ENCODE measurements around the gene TRIM10. TPM values are rescaled to one million over a fixed set of nuclear protein-coding genes. Genes with fewer than 3 reads are reported as not detected.
"Not testable (repeated sequence)": the region's sequence is repeated elsewhere in the genome, so short reads cannot be mapped to it uniquely, and the experiment has no call there.

TRIM10 gene
- total and polyA plus RNA-seq, 11 donors: not detected

DNA sequence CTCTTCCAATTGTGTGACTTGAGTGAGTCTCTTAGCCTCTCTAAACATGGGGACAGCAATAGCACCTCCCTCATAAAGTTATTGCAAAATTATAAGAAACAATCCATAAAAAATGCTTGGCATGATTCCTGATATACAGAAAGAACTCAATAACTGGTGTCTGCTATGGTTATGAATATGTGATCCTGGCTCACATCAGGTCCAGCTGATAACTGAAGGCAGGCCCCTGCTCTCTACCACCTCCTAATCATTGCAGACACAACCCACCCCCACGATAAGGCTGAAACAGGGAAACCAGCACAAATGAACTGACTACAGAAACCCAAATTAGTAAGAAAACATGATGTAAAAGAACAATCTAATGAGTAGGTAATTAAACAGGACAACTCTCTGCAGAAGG, 7.7 kb upstream of the TRIM10 start:
- ATAC-seq (no peak), DNase-seq (no peak)
- peaks cover 10 to 73% (median 41%) of the 10 kb centered on the region in 9 donors for H3K27me3 ChIP-seq
- H3K4me1 ChIP-seq: peaks cover 0 to 9% (median 0%) of the 10 kb centered on the region in 12 donors
- H3K27ac ChIP-seq: no peak overlapping the region
- no peaks in the 10 kb centered on the region for H3K36me3 ChIP-seq
- no peaks in the 10 kb centered on the region for H3K9me3 ChIP-seq
- WGBS, 4 donors: 43 to 67% (median 48%) methylated on average over 1 of the region's 1 CpG
- intact Hi-C loops (cut with DNase I): loop anchor here in 1 of 10 donors (2.0 kb wide), 1 partner anchor 320 kb away; no protein-coding TSS in a partner anchor
- TF ChIP-seq, protein P1, sequence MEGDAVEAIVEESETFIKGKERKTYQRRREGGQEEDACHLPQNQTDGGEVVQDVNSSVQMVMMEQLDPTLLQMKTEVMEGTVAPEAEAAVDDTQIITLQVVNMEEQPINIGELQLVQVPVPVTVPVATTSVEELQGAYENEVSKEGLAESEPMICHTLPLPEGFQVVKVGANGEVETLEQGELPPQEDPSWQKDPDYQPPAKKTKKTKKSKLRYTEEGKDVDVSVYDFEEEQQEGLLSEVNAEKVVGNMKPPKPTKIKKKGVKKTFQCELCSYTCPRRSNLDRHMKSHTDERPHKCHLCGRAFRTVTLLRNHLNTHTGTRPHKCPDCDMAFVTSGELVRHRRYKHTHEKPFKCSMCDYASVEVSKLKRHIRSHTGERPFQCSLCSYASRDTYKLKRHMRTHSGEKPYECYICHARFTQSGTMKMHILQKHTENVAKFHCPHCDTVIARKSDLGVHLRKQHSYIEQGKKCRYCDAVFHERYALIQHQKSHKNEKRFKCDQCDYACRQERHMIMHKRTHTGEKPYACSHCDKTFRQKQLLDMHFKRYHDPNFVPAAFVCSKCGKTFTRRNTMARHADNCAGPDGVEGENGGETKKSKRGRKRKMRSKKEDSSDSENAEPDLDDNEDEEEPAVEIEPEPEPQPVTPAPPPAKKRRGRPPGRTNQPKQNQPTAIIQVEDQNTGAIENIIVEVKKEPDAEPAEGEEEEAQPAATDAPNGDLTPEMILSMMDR (IDR thresholded peaks at IDR 0.05): no peak
- TF ChIP-seq POLR2A (IDR thresholded peaks at IDR 0.05): no peak
- no peak overlapping the region for H3K4me3 ChIP-seq

DNA sequence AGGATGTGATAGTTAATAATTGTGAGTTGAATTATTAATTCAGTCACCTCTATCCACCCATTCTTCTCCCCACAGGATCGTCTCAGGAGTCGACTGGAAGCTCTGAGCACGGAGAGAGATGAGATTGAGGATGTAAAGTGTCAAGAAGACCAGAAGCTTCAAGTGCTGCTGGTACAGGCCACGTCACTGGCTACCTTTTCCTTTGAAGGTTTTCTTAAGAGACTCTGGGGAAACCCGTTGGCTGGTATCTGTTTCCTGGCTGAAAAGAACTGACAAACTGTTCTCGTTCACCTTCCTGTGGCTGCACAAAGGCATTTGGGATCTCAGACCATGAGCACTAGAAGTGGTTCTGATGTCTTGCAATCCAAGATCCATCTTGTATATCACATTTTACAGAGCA, 6.1 kb upstream of the TRIM10 start:
- no peak overlapping the region for H3K4me3 ChIP-seq
- peaks cover 0 to 7% (median 0%) of the 10 kb centered on the region in 12 donors for H3K4me1 ChIP-seq
- ATAC-seq (no peak), DNase-seq (no peak)
- H3K27me3 ChIP-seq: peaks cover 4 to 65% (median 28%) of the 10 kb centered on the region in 9 donors
- H3K27ac ChIP-seq: no peak overlapping the region
- intact Hi-C loops (cut with DNase I): no loop called here
- no peaks in the 10 kb centered on the region for H3K36me3 ChIP-seq
- WGBS, 4 donors: 49 to 61% (median 57%) methylated on average over 6 of the region's 6 CpGs
- TF ChIP-seq POLR2A (IDR thresholded peaks at IDR 0.05): no peak
- TF ChIP-seq, protein P1 (IDR thresholded peaks at IDR 0.05): no peak
- H3K9me3 ChIP-seq: no peaks in the 10 kb centered on the region

DNA sequence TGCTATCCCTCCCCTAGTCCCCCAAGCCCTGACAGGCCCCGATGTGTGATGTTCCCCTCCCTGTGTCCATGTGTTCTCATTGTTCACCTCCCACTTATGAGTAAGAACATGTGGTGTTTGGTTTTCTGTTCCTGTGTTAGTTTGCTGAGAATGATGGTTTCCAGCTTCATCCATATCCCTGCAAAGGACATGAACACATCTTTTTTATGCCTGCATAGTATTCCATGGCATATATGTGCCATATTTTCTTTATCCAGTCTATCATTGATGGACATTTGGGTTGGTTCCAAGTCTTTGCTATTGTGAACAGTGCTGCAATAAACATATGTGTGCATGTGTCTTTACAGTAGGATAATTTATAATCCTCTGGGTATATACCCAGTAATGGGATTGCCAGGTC, 4.2 kb upstream of the TRIM10 start:
- H3K27ac ChIP-seq; H3K36me3 ChIP-seq; intact Hi-C loops (cut with DNase I); H3K4me3 ChIP-seq; DNase-seq; ATAC-seq; H3K4me1 ChIP-seq; H3K9me3 ChIP-seq: not testable (repeated sequence)
- 86 to 95% (median 90%) methylated on average over 1 of the region's 1 CpG for WGBS, 4 donors
- H3K27me3 ChIP-seq: peaks cover 0 to 46% (median 10%) of the 10 kb centered on the region in 9 donors

DNA sequence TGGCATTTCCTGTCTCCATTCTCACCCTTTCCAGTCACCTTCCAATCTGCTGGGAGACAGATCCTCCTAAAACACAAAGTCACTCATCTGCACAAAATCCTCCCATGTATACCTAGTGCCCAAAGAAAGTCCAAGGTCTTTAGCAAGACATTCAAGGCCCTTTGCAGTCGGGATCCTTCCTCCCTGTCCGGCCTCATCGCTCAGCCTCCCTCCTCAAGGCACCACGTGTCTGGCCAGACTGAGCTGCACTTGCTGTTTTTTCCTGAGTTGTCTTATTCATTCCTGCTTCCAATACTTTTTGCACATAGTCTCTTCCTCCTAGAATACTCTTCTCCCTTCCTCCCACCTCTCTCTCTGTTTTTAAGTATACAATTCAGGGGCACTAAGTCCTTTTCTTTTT, 3.7 kb upstream of the TRIM10 start:
- ATAC-seq (no peak), DNase-seq (no peak)
- TF ChIP-seq, protein P1 (IDR thresholded peaks at IDR 0.05): no peak
- no peak for TF ChIP-seq POLR2A (IDR thresholded peaks at IDR 0.05)
- H3K27me3 ChIP-seq: peaks cover 0 to 41% (median 9%) of the 10 kb centered on the region in 9 donors
- H3K4me3 ChIP-seq: no peak overlapping the region
- no peaks in the 10 kb centered on the region for H3K4me1 ChIP-seq
- no peak overlapping the region for H3K27ac ChIP-seq
- H3K36me3 ChIP-seq: no peaks in the 10 kb centered on the region
- 78 to 79% (median 78%) methylated on average over 4 of the region's 4 CpGs for WGBS, 4 donors
- no peaks in the 10 kb centered on the region for H3K9me3 ChIP-seq
- intact Hi-C loops (cut with DNase I): no loop called here
